Gastroesophageal sphincter (tissue), 3 donors: ENCODE data around the gene KIF5A.

Experiments used
- CTCF ChIP-seq, 4 experiments: fragments of 200-600 bp in 2 of 4; fragments of 450-650 bp in 2 of 4; sonication (generic) in 1 of 4; IDR thresholded peaks; one replicate each; pipeline ENCODE4 v1.5.1; 2017 to 2019; ENCODE audit warnings: antibody characterized with exemption in 4 of 4, mild to moderate bottlenecking in 2 of 4, moderate library complexity in 2 of 4
- EP300 ChIP-seq: sonication (generic); formaldehyde crosslinking; IDR thresholded peaks from one replicate; pipeline ENCODE4 v1.6.1; 2017; ENCODE audit warnings: antibody characterized with exemption, mild to moderate bottlenecking
- POLR2A ChIP-seq, 2 donors: fragments of 450-650 bp; IDR thresholded peaks; one replicate each; pipeline ENCODE4 v1.6.1; 2017; ENCODE audit warnings: antibody characterized with exemption in 2 of 2, mild to moderate bottlenecking in 2 of 2, moderate library complexity in 1 of 2
- POLR2AphosphoS5 ChIP-seq: sonication (generic); formaldehyde crosslinking; IDR thresholded peaks from one replicate; pipeline ENCODE4 v1.6.1; 2017; ENCODE audit warnings: antibody characterized with exemption

GRCh38 chr12:57593187-57593586, 43.3 kb downstream of the KIF5A start:
- no peak for TF ChIP-seq CTCF (IDR thresholded peaks at IDR 0.05)
- TF ChIP-seq POLR2AphosphoS5, result no peak
- TF ChIP-seq POLR2A (IDR thresholded peaks at IDR 0.05), result no peak
- TF ChIP-seq EP300, result no peak
